ENCODE data around the gene SERPINH1.

- TF ChIP-seq, protein P1, sequence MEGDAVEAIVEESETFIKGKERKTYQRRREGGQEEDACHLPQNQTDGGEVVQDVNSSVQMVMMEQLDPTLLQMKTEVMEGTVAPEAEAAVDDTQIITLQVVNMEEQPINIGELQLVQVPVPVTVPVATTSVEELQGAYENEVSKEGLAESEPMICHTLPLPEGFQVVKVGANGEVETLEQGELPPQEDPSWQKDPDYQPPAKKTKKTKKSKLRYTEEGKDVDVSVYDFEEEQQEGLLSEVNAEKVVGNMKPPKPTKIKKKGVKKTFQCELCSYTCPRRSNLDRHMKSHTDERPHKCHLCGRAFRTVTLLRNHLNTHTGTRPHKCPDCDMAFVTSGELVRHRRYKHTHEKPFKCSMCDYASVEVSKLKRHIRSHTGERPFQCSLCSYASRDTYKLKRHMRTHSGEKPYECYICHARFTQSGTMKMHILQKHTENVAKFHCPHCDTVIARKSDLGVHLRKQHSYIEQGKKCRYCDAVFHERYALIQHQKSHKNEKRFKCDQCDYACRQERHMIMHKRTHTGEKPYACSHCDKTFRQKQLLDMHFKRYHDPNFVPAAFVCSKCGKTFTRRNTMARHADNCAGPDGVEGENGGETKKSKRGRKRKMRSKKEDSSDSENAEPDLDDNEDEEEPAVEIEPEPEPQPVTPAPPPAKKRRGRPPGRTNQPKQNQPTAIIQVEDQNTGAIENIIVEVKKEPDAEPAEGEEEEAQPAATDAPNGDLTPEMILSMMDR (IDR thresholded peaks at IDR 0.05; ENCODE audit: low read length) = no peak
- TF ChIP-seq EZH2 (IDR thresholded peaks at IDR 0.05; ENCODE audit: borderline replicate concordance, low read length) = no peak
These were observed 42.0 kb downstream of the SERPINH1 start for GRCh38 chr11:75603791-75604736.

Measured in OCI-LY1 (cell line).